ENCODE results near the gene SKI.

DNA sequence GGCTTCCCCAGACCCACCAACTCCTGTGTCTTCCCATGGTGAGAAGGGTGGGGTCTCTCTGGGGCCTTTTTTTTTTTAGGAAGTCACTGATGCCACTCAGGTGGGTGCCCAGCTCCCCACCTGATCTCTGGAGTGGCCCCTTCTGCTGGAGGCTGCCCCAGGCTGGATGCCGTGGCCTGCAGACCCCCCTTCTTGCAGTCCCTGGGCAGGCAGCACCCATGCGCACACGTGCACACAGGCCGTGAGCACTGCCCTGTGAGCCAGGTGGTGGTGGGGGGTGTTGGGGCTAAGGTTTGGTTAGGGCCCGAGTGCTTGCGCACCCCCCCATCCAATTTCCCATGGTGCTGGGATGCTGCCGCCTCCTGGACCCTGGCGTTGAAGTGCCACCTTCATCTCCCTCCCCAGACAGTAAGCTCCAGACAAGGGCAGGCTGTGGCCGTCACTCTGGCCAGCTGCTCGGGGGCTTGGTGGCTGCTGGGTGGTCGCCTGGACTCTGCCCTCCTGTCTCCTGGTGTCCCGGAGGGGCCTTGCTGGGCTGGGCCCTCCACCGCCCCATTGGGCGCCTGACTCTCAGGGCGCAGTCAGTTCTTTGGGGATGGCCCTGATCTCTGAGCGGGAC lies 50.6 kb downstream of the SKI start:
- TF ChIP-seq EZH2 (IDR thresholded peaks at IDR 0.05; ENCODE audit: borderline replicate concordance, low read length) (no peak), CTCF (IDR thresholded peaks at IDR 0.05; ENCODE audit: low read length) (no peak)

Data from OCI-LY1 (cell line).